ENCODE measurements around the gene ANTXR1.

ANTXR1 gene

GRCh38 chr2:69070969-69071368 lies 58.0 kb downstream of the ANTXR1 start:
- FAIRE-seq (peak; percentile 68), DNase-seq (ENCODE audit: low spot score) (no peak)

- no peak for FAIRE-seq
- DNase-seq (ENCODE audit: low spot score): no peak
Measured at GRCh38 chr2:69073928-69074570, 61.1 kb downstream of the ANTXR1 start.

- no peak for FAIRE-seq
- no peak for DNase-seq (ENCODE audit: low spot score)
Measured at GRCh38 chr2:69074918-69075317, 61.9 kb downstream of the ANTXR1 start.

- no peak for DNase-seq (ENCODE audit: low spot score)
- no peak for FAIRE-seq
Measured at GRCh38 chr2:69075486-69075885, 62.5 kb downstream of the ANTXR1 start.

- FAIRE-seq: no peak
- DNase-seq (ENCODE audit: low spot score): no peak
Measured at GRCh38 chr2:69076601-69077000, 63.6 kb downstream of the ANTXR1 start.

GRCh38 chr2:69077252-69077950 lies 64.4 kb downstream of the ANTXR1 start:
- FAIRE-seq: no peak
- DNase-seq (ENCODE audit: low spot score): no peak

- no peak for DNase-seq (ENCODE audit: low spot score)
- no peak for FAIRE-seq
Measured at GRCh38 chr2:69080071-69080470, 67.1 kb downstream of the ANTXR1 start.

GRCh38 chr2:69081001-69081580 lies 68.1 kb downstream of the ANTXR1 start:
- FAIRE-seq (no peak), DNase-seq (ENCODE audit: low spot score) (no peak)

- no peak for FAIRE-seq
Measured at GRCh38 chr2:69081757-69082156, 68.8 kb downstream of the ANTXR1 start.

GRCh38 chr2:69082430-69082997 lies 69.5 kb downstream of the ANTXR1 start:
- FAIRE-seq (peak; percentile 30), DNase-seq (ENCODE audit: low spot score) (peak; percentile 71)

More at GRCh38 chr2:69081757-69082156, 68.8 kb downstream of the ANTXR1 start:
- DNase-seq (ENCODE audit: low spot score): no peak

- FAIRE-seq: no peak
- peak; percentile 13 for DNase-seq (ENCODE audit: low spot score)
Measured at GRCh38 chr2:69083235-69083748, 70.3 kb downstream of the ANTXR1 start.

- FAIRE-seq (no peak), DNase-seq (ENCODE audit: low spot score) (no peak)
Measured at GRCh38 chr2:69084492-69084891, 71.5 kb downstream of the ANTXR1 start.

GRCh38 chr2:69086466-69086865 lies 73.5 kb downstream of the ANTXR1 start:
- FAIRE-seq (no peak), DNase-seq (ENCODE audit: low spot score) (no peak)

GRCh38 chr2:69087211-69087911 lies 74.4 kb downstream of the ANTXR1 start:
- FAIRE-seq: no peak

GRCh38 chr2:69087912-69088240 lies 74.9 kb downstream of the ANTXR1 start:
- FAIRE-seq: no peak

More at GRCh38 chr2:69087211-69087911, 74.4 kb downstream of the ANTXR1 start:
- no peak for DNase-seq (ENCODE audit: low spot score)

GRCh38 chr2:69088466-69088865 lies 75.5 kb downstream of the ANTXR1 start:
- DNase-seq (ENCODE audit: low spot score) (no peak), FAIRE-seq (no peak)

More at GRCh38 chr2:69087912-69088240, 74.9 kb downstream of the ANTXR1 start:
- no peak for DNase-seq (ENCODE audit: low spot score)

- FAIRE-seq (no peak), DNase-seq (ENCODE audit: low spot score) (no peak)
Measured at GRCh38 chr2:69089266-69089665, 76.3 kb downstream of the ANTXR1 start.

- DNase-seq (ENCODE audit: low spot score) (no peak), FAIRE-seq (no peak)
Measured at GRCh38 chr2:69089998-69090397, 77.0 kb downstream of the ANTXR1 start.

GRCh38 chr2:69090820-69091219 lies 77.8 kb downstream of the ANTXR1 start:
- FAIRE-seq: no peak
- DNase-seq (ENCODE audit: low spot score): no peak

GRCh38 chr2:69092857-69093256 lies 79.9 kb downstream of the ANTXR1 start:
- DNase-seq (ENCODE audit: low spot score) (no peak), FAIRE-seq (no peak)

- DNase-seq (ENCODE audit: low spot score): no peak
- no peak for FAIRE-seq
Measured at GRCh38 chr2:69095305-69095704, 82.3 kb downstream of the ANTXR1 start.
